GM23338 (cell line): ENCODE measurements around the gene SLC37A3. TPM values are rescaled to one million over a fixed set of nuclear protein-coding genes. Genes with fewer than 3 reads are reported as not detected.

Experiments used
- ATAC-seq: fragments of 200-7000 bp; cut with Tn5 transposase; 3 replicates; pipeline ENCODE4 v1.9.1; 2020
- DNase-seq: peaks from one replicate; pipeline ENCODE4 v3.0.0-alpha.2; 2015; ENCODE audit warnings: low spot score
- H2AFZ ChIP-seq: fragments of 200-600 bp; sonication (generic); 2 replicates; pipeline ENCODE4 v1.8.0; 2016; ENCODE audit warnings: antibody characterized with exemption, mild to moderate bottlenecking, moderate library complexity
- H3F3A ChIP-seq: fragments of 200-600 bp; sonication (generic); replicated peaks from 2 replicates; pipeline ENCODE4 v1.8.0; 2017; ENCODE audit warnings: antibody characterized with exemption, mixed run types, low read depth
- H3K27ac ChIP-seq: fragments of 200-600 bp; sonication (generic); 2 replicates; pipeline ENCODE4 v1.6.1; 2016; ENCODE audit warnings: low read depth
- H3K27me3 ChIP-seq: fragments of 200-600 bp; sonication (generic); 2 replicates; pipeline ENCODE4 v1.8.0; 2016; ENCODE audit warnings: mild to moderate bottlenecking, mixed run types, moderate library complexity; ENCODE audit not compliant: insufficient read depth
- H3K36me3 ChIP-seq: fragments of 200-600 bp; sonication (generic); 2 replicates; pipeline ENCODE4 v1.8.0; 2016; ENCODE audit warnings: mild to moderate bottlenecking; ENCODE audit not compliant: insufficient read depth
- H3K4me1 ChIP-seq: fragments of 200-600 bp; sonication (generic); 2 replicates; pipeline ENCODE4 v1.8.0; 2016; ENCODE audit warnings: mild to moderate bottlenecking, moderate library complexity; ENCODE audit not compliant: insufficient read depth
- H3K4me2 ChIP-seq: fragments of 200-600 bp; sonication (generic); 2 replicates; pipeline ENCODE4 v1.7.1; 2017; ENCODE audit warnings: mixed run types
- H3K4me3 ChIP-seq: fragments of 200-600 bp; sonication (generic); 2 replicates; pipeline ENCODE4 v1.6.1; 2016; ENCODE audit warnings: mixed run types
- H3K79me2 ChIP-seq: fragments of 200-600 bp; sonication (generic); replicated peaks from 2 replicates; pipeline ENCODE4 v1.8.0; 2017; ENCODE audit warnings: mild to moderate bottlenecking; ENCODE audit not compliant: insufficient read depth
- H3K9me2 ChIP-seq: fragments of 200-600 bp; sonication (generic); 2 replicates; pipeline ENCODE4 v1.8.0; 2017; ENCODE audit not compliant: insufficient read depth
- H4K20me1 ChIP-seq: fragments of 200-600 bp; sonication (generic); replicated peaks from 2 replicates; pipeline ENCODE4 v1.8.0; 2017; ENCODE audit warnings: mild to moderate bottlenecking; ENCODE audit not compliant: insufficient read depth
- H3K27ac Mint-ChIP-seq: 2 replicates; pipeline ENCODE4 v1.8.0; 2020; ENCODE audit warnings: inconsistent platforms, mild to moderate bottlenecking, moderate library complexity, mixed read lengths
- H3K27me3 Mint-ChIP-seq: 3 replicates; pipeline ENCODE4 v1.8.0; 2022; ENCODE audit warnings: low read depth, mild to moderate bottlenecking, moderate library complexity, mixed read lengths, inconsistent platforms; ENCODE audit not compliant: insufficient read depth, poor library complexity
- H3K36me3 Mint-ChIP-seq: 3 replicates; pipeline ENCODE4 v1.8.0; 2021; ENCODE audit warnings: low read depth, mild to moderate bottlenecking, inconsistent platforms, moderate library complexity, mixed read lengths
- H3K4me1 Mint-ChIP-seq: 3 replicates; pipeline ENCODE4 v1.8.0; 2020; ENCODE audit warnings: mild to moderate bottlenecking, inconsistent platforms, mixed read lengths
- H3K4me3 Mint-ChIP-seq: 3 replicates; pipeline ENCODE4 v1.8.0; 2021; ENCODE audit warnings: moderate library complexity, mild to moderate bottlenecking, inconsistent platforms, mixed read lengths
- H3K9me3 Mint-ChIP-seq: 3 replicates; pipeline ENCODE4 v1.8.0; 2020; ENCODE audit warnings: moderate library complexity, mild to moderate bottlenecking, inconsistent platforms, mixed read lengths
- CREB1 ChIP-seq: fragments of 250-450 bp; sonication (Bioruptor Pico); IDR thresholded peaks from 2 replicates; pipeline ENCODE4 v1.5.0; 2020; ENCODE audit warnings: low read depth, mild to moderate bottlenecking, moderate library complexity
- EZH2phosphoT487 ChIP-seq: fragments of 200-600 bp; sonication (generic); IDR thresholded peaks from one replicate; pipeline ENCODE4 v1.8.1; 2018; ENCODE audit warnings: antibody characterized with exemption; ENCODE audit not compliant: unreplicated experiment
- ZNF114 ChIP-seq: fragments of 250-450 bp; sonication (Bioruptor Pico); IDR thresholded peaks from 2 replicates; pipeline ENCODE4 v1.5.0; 2020; ENCODE audit warnings: mild to moderate bottlenecking, moderate library complexity
- ZNF331 ChIP-seq: fragments of 250-450 bp; sonication (Bioruptor Pico); IDR thresholded peaks from 2 replicates; pipeline ENCODE4 v1.5.0; 2020; ENCODE audit warnings: low read depth, mild to moderate bottlenecking, moderate library complexity
- polyA plus RNA-seq: library from polyadenylated mRNA; unstranded; fragments of >200 nt; fragmentation: Nextera tagmentation; extraction: Ambion mirVana; gene quantifications from 2 replicates; pipeline ENCODE4 v1.2.1, GENCODE V29; 2016
- total RNA-seq: library from RNA; depleted of rRNA; stranded (reverse); fragments of >200 nt; shearing (Covaris generic); gene quantifications from 2 replicates; pipeline ENCODE4 v1.2.3, GENCODE V29; 2014
- TF ChIP-seq, protein P1 (sequence below): fragments of 250-450 bp; sonication (Bioruptor Pico); IDR thresholded peaks from 2 replicates; pipeline ENCODE4 v1.5.0; 2020; ENCODE audit warnings: mild to moderate bottlenecking, moderate library complexity
- TF ChIP-seq, protein P2 (sequence below), 2 experiments: fragments of 200-600 bp in 1 of 2; sonication (generic) in 1 of 2; conservative IDR thresholded peaks; 2 replicates each; pipeline versions ENCODE4 v1.5.1 to v1.6.1; 2016 to 2017; ENCODE audit warnings: antibody characterized with exemption in 2 of 2, low read depth in 2 of 2, mild to moderate bottlenecking in 2 of 2, moderate library complexity in 1 of 2
- TF ChIP-seq, protein P3 (sequence below): IDR thresholded peaks from 2 replicates; pipeline ENCODE4 v1.6.1; 2016; ENCODE audit warnings: antibody characterized with exemption

The SLC37A3 gene
- total and polyA plus RNA-seq, 2 experiments from 2014 or later: 35.6 to 86.2 TPM

DNA sequence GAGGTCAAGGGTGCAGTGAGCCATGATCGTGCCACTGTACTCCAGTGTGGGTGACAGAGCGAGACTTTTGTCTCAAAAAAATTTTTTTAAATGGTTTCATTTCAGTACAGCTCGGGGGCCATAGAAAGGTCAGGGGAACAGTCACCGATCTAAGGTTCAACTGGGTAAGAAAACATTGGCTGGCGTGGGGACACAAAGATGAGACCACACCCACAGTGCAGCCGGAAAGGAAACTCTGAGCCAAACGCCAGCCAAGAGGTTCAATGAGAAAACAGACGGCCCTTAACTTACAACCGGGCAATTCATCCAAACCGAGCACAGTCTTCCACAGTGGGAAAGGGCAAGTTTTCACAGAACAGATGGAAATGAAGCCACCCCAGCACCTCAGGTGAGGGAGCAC is 65.1 kb downstream of the SLC37A3 start (continued):
- TF ChIP-seq, protein P1, sequence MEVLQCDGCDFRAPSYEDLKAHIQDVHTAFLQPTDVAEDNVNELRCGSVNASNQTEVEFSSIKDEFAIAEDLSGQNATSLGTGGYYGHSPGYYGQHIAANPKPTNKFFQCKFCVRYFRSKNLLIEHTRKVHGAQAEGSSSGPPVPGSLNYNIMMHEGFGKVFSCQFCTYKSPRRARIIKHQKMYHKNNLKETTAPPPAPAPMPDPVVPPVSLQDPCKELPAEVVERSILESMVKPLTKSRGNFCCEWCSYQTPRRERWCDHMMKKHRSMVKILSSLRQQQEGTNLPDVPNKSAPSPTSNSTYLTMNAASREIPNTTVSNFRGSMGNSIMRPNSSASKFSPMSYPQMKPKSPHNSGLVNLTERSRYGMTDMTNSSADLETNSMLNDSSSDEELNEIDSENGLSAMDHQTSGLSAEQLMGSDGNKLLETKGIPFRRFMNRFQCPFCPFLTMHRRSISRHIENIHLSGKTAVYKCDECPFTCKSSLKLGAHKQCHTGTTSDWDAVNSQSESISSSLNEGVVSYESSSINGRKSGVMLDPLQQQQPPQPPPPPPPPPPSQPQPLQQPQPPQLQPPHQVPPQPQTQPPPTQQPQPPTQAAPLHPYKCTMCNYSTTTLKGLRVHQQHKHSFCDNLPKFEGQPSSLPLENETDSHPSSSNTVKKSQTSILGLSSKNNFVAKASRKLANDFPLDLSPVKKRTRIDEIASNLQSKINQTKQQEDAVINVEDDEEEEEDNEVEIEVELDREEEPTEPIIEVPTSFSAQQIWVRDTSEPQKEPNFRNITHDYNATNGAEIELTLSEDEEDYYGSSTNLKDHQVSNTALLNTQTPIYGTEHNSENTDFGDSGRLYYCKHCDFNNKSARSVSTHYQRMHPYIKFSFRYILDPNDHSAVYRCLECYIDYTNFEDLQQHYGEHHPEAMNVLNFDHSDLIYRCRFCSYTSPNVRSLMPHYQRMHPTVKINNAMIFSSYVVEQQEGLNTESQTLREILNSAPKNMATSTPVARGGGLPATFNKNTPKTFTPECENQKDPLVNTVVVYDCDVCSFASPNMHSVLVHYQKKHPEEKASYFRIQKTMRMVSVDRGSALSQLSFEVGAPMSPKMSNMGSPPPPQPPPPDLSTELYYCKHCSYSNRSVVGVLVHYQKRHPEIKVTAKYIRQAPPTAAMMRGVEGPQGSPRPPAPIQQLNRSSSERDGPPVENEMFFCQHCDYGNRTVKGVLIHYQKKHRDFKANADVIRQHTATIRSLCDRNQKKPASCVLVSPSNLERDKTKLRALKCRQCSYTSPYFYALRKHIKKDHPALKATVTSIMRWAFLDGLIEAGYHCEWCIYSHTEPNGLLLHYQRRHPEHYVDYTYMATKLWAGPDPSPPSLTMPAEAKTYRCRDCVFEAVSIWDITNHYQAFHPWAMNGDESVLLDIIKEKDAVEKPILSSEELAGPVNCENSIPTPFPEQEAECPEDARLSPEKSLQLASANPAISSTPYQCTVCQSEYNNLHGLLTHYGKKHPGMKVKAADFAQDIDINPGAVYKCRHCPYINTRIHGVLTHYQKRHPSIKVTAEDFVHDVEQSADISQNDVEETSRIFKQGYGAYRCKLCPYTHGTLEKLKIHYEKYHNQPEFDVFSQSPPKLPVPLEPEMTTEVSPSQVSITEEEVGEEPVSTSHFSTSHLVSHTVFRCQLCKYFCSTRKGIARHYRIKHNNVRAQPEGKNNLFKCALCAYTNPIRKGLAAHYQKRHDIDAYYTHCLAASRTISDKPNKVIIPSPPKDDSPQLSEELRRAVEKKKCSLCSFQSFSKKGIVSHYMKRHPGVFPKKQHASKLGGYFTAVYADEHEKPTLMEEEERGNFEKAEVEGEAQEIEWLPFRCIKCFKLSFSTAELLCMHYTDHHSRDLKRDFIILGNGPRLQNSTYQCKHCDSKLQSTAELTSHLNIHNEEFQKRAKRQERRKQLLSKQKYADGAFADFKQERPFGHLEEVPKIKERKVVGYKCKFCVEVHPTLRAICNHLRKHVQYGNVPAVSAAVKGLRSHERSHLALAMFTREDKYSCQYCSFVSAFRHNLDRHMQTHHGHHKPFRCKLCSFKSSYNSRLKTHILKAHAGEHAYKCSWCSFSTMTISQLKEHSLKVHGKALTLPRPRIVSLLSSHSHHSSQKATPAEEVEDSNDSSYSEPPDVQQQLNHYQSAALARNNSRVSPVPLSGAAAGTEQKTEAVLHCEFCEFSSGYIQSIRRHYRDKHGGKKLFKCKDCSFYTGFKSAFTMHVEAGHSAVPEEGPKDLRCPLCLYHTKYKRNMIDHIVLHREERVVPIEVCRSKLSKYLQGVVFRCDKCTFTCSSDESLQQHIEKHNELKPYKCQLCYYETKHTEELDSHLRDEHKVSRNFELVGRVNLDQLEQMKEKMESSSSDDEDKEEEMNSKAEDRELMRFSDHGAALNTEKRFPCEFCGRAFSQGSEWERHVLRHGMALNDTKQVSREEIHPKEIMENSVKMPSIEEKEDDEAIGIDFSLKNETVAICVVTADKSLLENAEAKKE (CRISPR knock-in tag): no peak
- TF ChIP-seq ZNF331 (no peak), EZH2phosphoT487 (no peak)
- TF ChIP-seq, protein P2, sequence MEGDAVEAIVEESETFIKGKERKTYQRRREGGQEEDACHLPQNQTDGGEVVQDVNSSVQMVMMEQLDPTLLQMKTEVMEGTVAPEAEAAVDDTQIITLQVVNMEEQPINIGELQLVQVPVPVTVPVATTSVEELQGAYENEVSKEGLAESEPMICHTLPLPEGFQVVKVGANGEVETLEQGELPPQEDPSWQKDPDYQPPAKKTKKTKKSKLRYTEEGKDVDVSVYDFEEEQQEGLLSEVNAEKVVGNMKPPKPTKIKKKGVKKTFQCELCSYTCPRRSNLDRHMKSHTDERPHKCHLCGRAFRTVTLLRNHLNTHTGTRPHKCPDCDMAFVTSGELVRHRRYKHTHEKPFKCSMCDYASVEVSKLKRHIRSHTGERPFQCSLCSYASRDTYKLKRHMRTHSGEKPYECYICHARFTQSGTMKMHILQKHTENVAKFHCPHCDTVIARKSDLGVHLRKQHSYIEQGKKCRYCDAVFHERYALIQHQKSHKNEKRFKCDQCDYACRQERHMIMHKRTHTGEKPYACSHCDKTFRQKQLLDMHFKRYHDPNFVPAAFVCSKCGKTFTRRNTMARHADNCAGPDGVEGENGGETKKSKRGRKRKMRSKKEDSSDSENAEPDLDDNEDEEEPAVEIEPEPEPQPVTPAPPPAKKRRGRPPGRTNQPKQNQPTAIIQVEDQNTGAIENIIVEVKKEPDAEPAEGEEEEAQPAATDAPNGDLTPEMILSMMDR (conservative IDR thresholded peaks at IDR 0.05; ENCODE audit: low read depth in 2 of 2): no peak

DNA sequence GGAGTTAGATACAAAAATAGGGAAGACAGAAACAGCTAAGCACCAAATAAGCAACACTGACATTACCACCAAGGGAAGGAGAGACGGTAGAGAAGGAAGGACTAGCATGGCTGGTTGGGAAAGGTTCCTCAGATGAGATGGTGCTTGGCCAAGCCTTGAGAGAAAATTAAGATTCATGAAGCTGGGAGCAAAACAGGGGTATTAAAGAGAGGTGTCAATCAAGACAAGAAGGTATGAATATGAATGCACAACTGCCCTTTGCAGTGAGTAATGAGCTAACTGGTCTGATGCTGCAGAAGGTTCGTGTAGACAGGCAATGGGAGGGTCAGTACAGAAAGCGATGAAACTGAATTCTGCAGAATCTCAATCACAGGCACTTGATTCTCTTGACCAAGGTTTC is 67.7 kb downstream of the SLC37A3 start:
- H3K4me3 ChIP-seq: no peak overlapping the region
- TF ChIP-seq CREB1 (CRISPR knock-in tag) (no peak), ZNF114 (CRISPR knock-in tag) (no peak), EZH2phosphoT487 (no peak), ZNF331 (no peak)
- TF ChIP-seq, protein P2 (conservative IDR thresholded peaks at IDR 0.05; ENCODE audit: low read depth in 2 of 2): no peak
- TF ChIP-seq, protein P3, sequence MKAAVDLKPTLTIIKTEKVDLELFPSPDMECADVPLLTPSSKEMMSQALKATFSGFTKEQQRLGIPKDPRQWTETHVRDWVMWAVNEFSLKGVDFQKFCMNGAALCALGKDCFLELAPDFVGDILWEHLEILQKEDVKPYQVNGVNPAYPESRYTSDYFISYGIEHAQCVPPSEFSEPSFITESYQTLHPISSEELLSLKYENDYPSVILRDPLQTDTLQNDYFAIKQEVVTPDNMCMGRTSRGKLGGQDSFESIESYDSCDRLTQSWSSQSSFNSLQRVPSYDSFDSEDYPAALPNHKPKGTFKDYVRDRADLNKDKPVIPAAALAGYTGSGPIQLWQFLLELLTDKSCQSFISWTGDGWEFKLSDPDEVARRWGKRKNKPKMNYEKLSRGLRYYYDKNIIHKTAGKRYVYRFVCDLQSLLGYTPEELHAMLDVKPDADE: no peak
- H3K27me3 ChIP-seq: no peaks in the 10 kb centered on the region
- no peaks in the 10 kb centered on the region for H3K9me3 Mint-ChIP-seq
- no peak for DNase-seq
- no peak overlapping the region for H3K27ac ChIP-seq
- H4K20me1 ChIP-seq: no peaks in the 10 kb centered on the region
- no peaks in the 10 kb centered on the region for H3K79me2 ChIP-seq
- peaks cover 9% of the 10 kb centered on the region for H3K27me3 Mint-ChIP-seq
- H3K4me1 ChIP-seq: 0 out of 2 replicates have a peak, but pooled peaks cover 3% of the 10 kb centered on the region
- no peaks in the 10 kb centered on the region for H3K4me1 Mint-ChIP-seq
- no peak overlapping the region for H3K4me2 ChIP-seq
- no peak for ATAC-seq
- no peak overlapping the region for H3K4me3 Mint-ChIP-seq
- H3K36me3 ChIP-seq: peaks cover 18% of the 10 kb centered on the region; the same call in 1 of the 2 replicates
- H3K36me3 Mint-ChIP-seq: peaks cover 20% of the 10 kb centered on the region
- H2AFZ ChIP-seq: no peak overlapping the region
- H3K9me2 ChIP-seq: no peaks in the 10 kb centered on the region
- no peak overlapping the region for H3K27ac Mint-ChIP-seq
- H3F3A ChIP-seq: peaks cover 6% of the 10 kb centered on the region; the same call in 1 of the 2 replicates
